ENCODE data around the gene PPP3R1. TPM values are rescaled to one million over a fixed set of nuclear protein-coding genes. Genes with fewer than 3 reads are reported as not detected.

PPP3R1 gene
- total and polyA plus RNA-seq, 10 of the 15 experiments (the other 5 are each of a cell fraction or from before 2014, with no cell fraction given): 1.5 to 61.0 (median 15.8) TPM

- TF ChIP-seq WRNIP1 (IDR thresholded peaks at IDR 0.05; ENCODE audit: borderline replicate concordance, low read depth, low read length) (no peak), IRF4 (IDR thresholded peaks at IDR 0.05; ENCODE audit: low read depth, low read length) (no peak), SUZ12 (IDR thresholded peaks at IDR 0.05; ENCODE audit: unreplicated experiment) (no peak), HDGF (IDR thresholded peaks at IDR 0.05) (no peak), CTCF (IDR thresholded peaks at IDR 0.05 in 2 of 3, conservative IDR thresholded peaks at IDR 0.05 in 1 of 3; ENCODE audit: control insufficient read depth in 2 of 3, extremely low read depth in 1 of 3, insufficient read depth in 1 of 3, low read depth in 3 of 3, low read length in 3 of 3) (no peak), EZH2 (IDR thresholded peaks at IDR 0.05; ENCODE audit: borderline replicate concordance, control insufficient read depth, low read depth, low read length) (no peak), BCLAF1 (IDR thresholded peaks at IDR 0.05) (no peak), RAD21 (IDR thresholded peaks at IDR 0.05; ENCODE audit: insufficient read depth, low read depth, low read length) (no peak), TCF12 (IDR thresholded peaks at IDR 0.05; ENCODE audit: low read depth, low read length) (no peak), ZSCAN29 (IDR thresholded peaks at IDR 0.05) (no peak), SKIL (IDR thresholded peaks at IDR 0.05; ENCODE audit: low read depth, poor library complexity, severe bottlenecking) (no peak), CEBPB (IDR thresholded peaks at IDR 0.05; ENCODE audit: borderline replicate concordance in 1 of 2, low read depth in 2 of 2, low read length in 2 of 2) (no peak), KAT2A (conservative IDR thresholded peaks at IDR 0.05; ENCODE audit: control insufficient read depth, low read depth, low read length) (no peak), NFXL1 (IDR thresholded peaks at IDR 0.05; ENCODE audit: borderline replicate concordance) (no peak), RBBP5 (conservative IDR thresholded peaks at IDR 0.05) (no peak)
- in situ Hi-C loops (cut with MboI): no loop called here
- no peak overlapping the region for H2AFZ ChIP-seq (ENCODE audit: control insufficient read depth, low read depth, low read length)
- H3K27me3 ChIP-seq (replicated peaks in 1 of 2; ENCODE audit: control insufficient read depth in 2 of 2, insufficient read depth in 2 of 2, low read length in 1 of 2): no peaks in the 10 kb centered on the region
- no peaks in the 10 kb centered on the region for H3K4me1 ChIP-seq (ENCODE audit: control insufficient read depth, insufficient read depth, low read length)
- H3K4me3 ChIP-seq: no peak overlapping the region
- RAD21 ChIA-PET (ENCODE audit: unreplicated experiment): interaction anchor here (1.9 kb wide), 1 partner anchor 11 kb away, joined by 6 read pairs; no protein-coding TSS in a partner anchor
- no peaks in the 10 kb centered on the region for H3K36me3 ChIP-seq (ENCODE audit: control insufficient read depth in 2 of 2, insufficient read depth in 2 of 2, low read length in 1 of 2)
- FAIRE-seq (no peak), DNase-seq (ENCODE audit: low read depth, low spot score) (no peak), ATAC-seq (no peak)
- SMC1A ChIA-PET (ENCODE audit: uncharacterized antibody, unreplicated experiment): interaction anchor here (0.9 to 6.7 kb wide), 4 partner anchors 13 to 159 kb away, joined by 3 to 64 read pairs (median 4); no protein-coding TSS in a partner anchor
- intact Hi-C loops (cut with micrococcal nuclease; ENCODE audit: unreplicated experiment): loop anchor here (10.0 kb wide), 1 partner anchor 226 kb away; no protein-coding TSS in a partner anchor
- POLR2A ChIA-PET: no interaction called here
- H3K4me2 ChIP-seq (ENCODE audit: control insufficient read depth, insufficient read depth): no peak overlapping the region
- H3K9ac ChIP-seq (ENCODE audit: control insufficient read depth, insufficient read depth, low read length): no peak overlapping the region
- H3K9me3 ChIP-seq (replicated peaks; ENCODE audit: control insufficient read depth, insufficient read depth, low read length): no peaks in the 10 kb centered on the region
- H3K27ac ChIP-seq (ENCODE audit: control insufficient read depth, insufficient read depth): no peak overlapping the region
- CTCF ChIA-PET: interaction anchor here (0.7 to 10.0 kb wide), 9 partner anchors 9 to 855 kb away, joined by 3 to 130 read pairs (median 4); no protein-coding TSS in a partner anchor
- no TSS peak for BruUV-seq (replicated peaks)
- WGBS (ENCODE audit: insufficient coverage, insufficient replicate concordance, low lambda C conversion rate, missing lambda C conversion rate): 0% methylated on average over 1 of the region's 1 CpG
- H4K20me1 ChIP-seq (ENCODE audit: control insufficient read depth, insufficient read depth): no peaks in the 10 kb centered on the region
- no peaks in the 10 kb centered on the region for H3K79me2 ChIP-seq (ENCODE audit: control insufficient read depth, insufficient read depth, low read length)
Measured at GRCh38 chr2:68280348-68280747, 28.0 kb upstream of the PPP3R1 start.

Measured in GM12878 (cell line).